ENCODE data around the gene CDH4. TPM values are rescaled to one million over a fixed set of nuclear protein-coding genes. Genes with fewer than 3 reads are reported as not detected.

Gene CDH4
- total and polyA plus RNA-seq, 2 donors (not counting 1 experiment from before 2014, with no cell fraction given), result not detected

DNA sequence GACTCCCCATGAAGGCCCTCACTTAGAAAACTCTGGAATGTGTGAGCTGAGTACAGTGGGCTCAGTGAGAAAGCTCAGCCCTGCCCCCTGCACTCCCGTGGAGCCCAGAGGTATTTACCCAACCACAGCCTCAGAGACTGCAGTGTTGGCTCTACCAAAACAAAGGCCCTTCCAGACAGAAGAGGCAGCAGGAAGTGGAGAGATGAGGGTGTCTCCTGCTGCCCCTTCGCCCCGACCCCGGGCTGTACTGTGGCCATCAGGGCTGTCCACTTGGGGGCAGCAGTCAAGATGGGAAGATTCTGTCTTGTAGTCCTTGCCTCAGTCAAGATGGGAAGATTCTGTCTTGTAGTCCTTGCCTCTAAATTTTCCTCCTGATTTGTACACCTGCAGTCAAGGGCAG, 472.3 kb downstream of the CDH4 start:
- H3K9me3 Mint-ChIP-seq (ENCODE audit: insufficient read depth), result no peaks in the 10 kb centered on the region
- DNase-seq, result no peak
- intact Hi-C loops (cut with micrococcal nuclease), result no loop called here
- H2AFZ ChIP-seq (ENCODE audit: insufficient read depth, low read depth, low read length, poor library complexity, severe bottlenecking), result no peak overlapping the region
- peaks cover 5% of the 10 kb centered on the region for H3K27me3 Mint-ChIP-seq
- TF ChIP-seq, protein P1, sequence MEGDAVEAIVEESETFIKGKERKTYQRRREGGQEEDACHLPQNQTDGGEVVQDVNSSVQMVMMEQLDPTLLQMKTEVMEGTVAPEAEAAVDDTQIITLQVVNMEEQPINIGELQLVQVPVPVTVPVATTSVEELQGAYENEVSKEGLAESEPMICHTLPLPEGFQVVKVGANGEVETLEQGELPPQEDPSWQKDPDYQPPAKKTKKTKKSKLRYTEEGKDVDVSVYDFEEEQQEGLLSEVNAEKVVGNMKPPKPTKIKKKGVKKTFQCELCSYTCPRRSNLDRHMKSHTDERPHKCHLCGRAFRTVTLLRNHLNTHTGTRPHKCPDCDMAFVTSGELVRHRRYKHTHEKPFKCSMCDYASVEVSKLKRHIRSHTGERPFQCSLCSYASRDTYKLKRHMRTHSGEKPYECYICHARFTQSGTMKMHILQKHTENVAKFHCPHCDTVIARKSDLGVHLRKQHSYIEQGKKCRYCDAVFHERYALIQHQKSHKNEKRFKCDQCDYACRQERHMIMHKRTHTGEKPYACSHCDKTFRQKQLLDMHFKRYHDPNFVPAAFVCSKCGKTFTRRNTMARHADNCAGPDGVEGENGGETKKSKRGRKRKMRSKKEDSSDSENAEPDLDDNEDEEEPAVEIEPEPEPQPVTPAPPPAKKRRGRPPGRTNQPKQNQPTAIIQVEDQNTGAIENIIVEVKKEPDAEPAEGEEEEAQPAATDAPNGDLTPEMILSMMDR (IDR thresholded peaks at IDR 0.05), result no peak
- no peak for TF ChIP-seq EZH2 (IDR thresholded peaks at IDR 0.05; ENCODE audit: borderline replicate concordance, insufficient read depth, low read depth, low read length, poor library complexity, severe bottlenecking)
- no peak for ATAC-seq (ENCODE audit: low read depth)
- no peak overlapping the region for H3K4me3 ChIP-seq (ENCODE audit: control extremely low read depth in 1 of 5, extremely low read depth in 1 of 5, insufficient read depth in 1 of 5, low read depth in 2 of 5, low read length in 4 of 5)
- ChIA-PET CTCF (no interaction called here), POLR2A (no interaction called here)
- H3K79me2 ChIP-seq (ENCODE audit: control insufficient read depth, insufficient read depth, low read length), result no peaks in the 10 kb centered on the region
- no peak overlapping the region for H3K9ac ChIP-seq (ENCODE audit: low read length)
- 11% methylated on average over 3 of the region's 4 CpGs for WGBS (ENCODE audit: insufficient coverage)
- H3K4me1 ChIP-seq (ENCODE audit: control insufficient read depth in 2 of 2, insufficient read depth in 2 of 2, low read length in 2 of 2), result no peaks in the 10 kb centered on the region
- no peaks in the 10 kb centered on the region for H3K27me3 ChIP-seq (replicated peaks in 1 of 4; ENCODE audit: control extremely low read depth in 1 of 4, control insufficient read depth in 3 of 4, insufficient read depth in 4 of 4, low read length in 3 of 4)
- H3K4me2 ChIP-seq (replicated peaks; ENCODE audit: low read depth, low read length, poor library complexity, severe bottlenecking), result no peak overlapping the region
- no peak overlapping the region for H3K27ac ChIP-seq (ENCODE audit: low read length in 2 of 2)
- no peak overlapping the region for H3K4me3 Mint-ChIP-seq
- no peaks in the 10 kb centered on the region for H3K4me1 Mint-ChIP-seq
- peaks cover 0 to 14% (median 0%) of the 10 kb centered on the region in 3 donors for H3K9me3 ChIP-seq (ENCODE audit: control extremely low read depth in 1 of 3, control insufficient read depth in 2 of 3, insufficient read depth in 1 of 3, low read length in 2 of 3)
- no peaks in the 10 kb centered on the region for H3K36me3 ChIP-seq (replicated peaks in 1 of 2; ENCODE audit: control extremely low read depth in 1 of 2, control insufficient read depth in 1 of 2, extremely low read depth in 1 of 2, insufficient read depth in 2 of 2, low read length in 1 of 2)
- H3K27ac Mint-ChIP-seq, result no peak overlapping the region
- H4K20me1 ChIP-seq (ENCODE audit: control insufficient read depth, insufficient read depth, low read length, poor library complexity, severe bottlenecking), result no peaks in the 10 kb centered on the region

GRCh38 chr20:61725145-61725544, 473.1 kb downstream of the CDH4 start:
- no peak overlapping the region for H3K9ac ChIP-seq (ENCODE audit: low read length)
- no peak overlapping the region for H2AFZ ChIP-seq (ENCODE audit: insufficient read depth, low read depth, low read length, poor library complexity, severe bottlenecking)
- H3K4me2 ChIP-seq (replicated peaks; ENCODE audit: low read depth, low read length, poor library complexity, severe bottlenecking), result no peak overlapping the region
- no peaks in the 10 kb centered on the region for H3K4me1 ChIP-seq (ENCODE audit: control insufficient read depth in 2 of 2, insufficient read depth in 2 of 2, low read length in 2 of 2)
- WGBS (ENCODE audit: insufficient coverage), result 98% methylated on average over 8 of the region's 8 CpGs
- H3K9me3 ChIP-seq (ENCODE audit: control extremely low read depth in 1 of 3, control insufficient read depth in 2 of 3, insufficient read depth in 1 of 3, low read length in 2 of 3), result peaks cover 0 to 14% (median 0%) of the 10 kb centered on the region in 3 donors
- DNase-seq (no peak), ATAC-seq (ENCODE audit: low read depth) (no peak)
- H3K4me3 Mint-ChIP-seq, result no peak overlapping the region
- intact Hi-C loops (cut with micrococcal nuclease), result no loop called here
- CTCF ChIA-PET, result no interaction called here
- no peaks in the 10 kb centered on the region for H3K4me1 Mint-ChIP-seq
- no peak overlapping the region for H3K27ac ChIP-seq (ENCODE audit: low read length in 2 of 2)
- H3K4me3 ChIP-seq (ENCODE audit: control extremely low read depth in 1 of 5, extremely low read depth in 1 of 5, insufficient read depth in 1 of 5, low read depth in 2 of 5, low read length in 4 of 5), result no peak overlapping the region
- POLR2A ChIA-PET, result no interaction called here
- no peaks in the 10 kb centered on the region for H3K9me3 Mint-ChIP-seq (ENCODE audit: insufficient read depth)
- no peak for TF ChIP-seq EZH2 (IDR thresholded peaks at IDR 0.05; ENCODE audit: borderline replicate concordance, insufficient read depth, low read depth, low read length, poor library complexity, severe bottlenecking)
- TF ChIP-seq, protein P1 (IDR thresholded peaks at IDR 0.05), result no peak
- no peaks in the 10 kb centered on the region for H3K79me2 ChIP-seq (ENCODE audit: control insufficient read depth, insufficient read depth, low read length)
- no peaks in the 10 kb centered on the region for H4K20me1 ChIP-seq (ENCODE audit: control insufficient read depth, insufficient read depth, low read length, poor library complexity, severe bottlenecking)
- H3K27ac Mint-ChIP-seq, result no peak overlapping the region
- H3K36me3 ChIP-seq (replicated peaks in 1 of 2; ENCODE audit: control extremely low read depth in 1 of 2, control insufficient read depth in 1 of 2, extremely low read depth in 1 of 2, insufficient read depth in 2 of 2, low read length in 1 of 2), result no peaks in the 10 kb centered on the region
- H3K27me3 Mint-ChIP-seq, result no peaks in the 10 kb centered on the region
- no peaks in the 10 kb centered on the region for H3K27me3 ChIP-seq (replicated peaks in 1 of 4; ENCODE audit: control extremely low read depth in 1 of 4, control insufficient read depth in 3 of 4, insufficient read depth in 4 of 4, low read length in 3 of 4)

All from B cell (primary cell).